ENCODE data around the gene INSM2. TPM values are rescaled to one million over a fixed set of nuclear protein-coding genes. Genes with fewer than 3 reads are reported as not detected.

The INSM2 gene
- total and polyA plus RNA-seq, 10 of the 15 experiments (the other 5 are each of a cell fraction or from before 2014, with no cell fraction given), result 0.06 TPM; not detected in 9

GRCh38 chr14:35534873-35535482 is 1.0 kb downstream of the INSM2 start (continued):
- no peak for TF ChIP-seq BCL11A (IDR thresholded peaks at IDR 0.05; ENCODE audit: low read depth, low read length)
- no peak for TF ChIP-seq SMARCA5 (IDR thresholded peaks at IDR 0.05)
- peak; percentile 32; the same call in 1 of the 2 replicates for TF ChIP-seq TCF12 (IDR thresholded peaks at IDR 0.05; ENCODE audit: low read depth, low read length)
- no peak for TF ChIP-seq BACH1 (IDR thresholded peaks at IDR 0.05; ENCODE audit: borderline replicate concordance)
- TF ChIP-seq JUNB (IDR thresholded peaks at IDR 0.05), result no peak
- TF ChIP-seq CEBPZ (IDR thresholded peaks at IDR 0.05; ENCODE audit: low read depth, low read length), result no peak
- TF ChIP-seq REST (IDR thresholded peaks at IDR 0.05; ENCODE audit: low read depth, low read length), result peak; percentile 100
- TF ChIP-seq MAX (IDR thresholded peaks at IDR 0.05; ENCODE audit: low read depth, low read length), result peak; percentile 69; the same call in 1 of the 2 replicates
- no peak for TF ChIP-seq PRDM15 (CRISPR knock-in tag; IDR thresholded peaks at IDR 0.05)
- TF ChIP-seq MTA3 (IDR thresholded peaks at IDR 0.05; ENCODE audit: borderline replicate concordance, low read length), result no peak
- no peak for TF ChIP-seq FOS (IDR thresholded peaks at IDR 0.05; ENCODE audit: borderline replicate concordance, extremely low read depth, insufficient read length)
- TF ChIP-seq ZNF384 (IDR thresholded peaks at IDR 0.05; ENCODE audit: borderline replicate concordance, low read depth, low read length), result no peak
- no peak for TF ChIP-seq NR2F1 (conservative IDR thresholded peaks at IDR 0.05)
- TF ChIP-seq RELA (IDR thresholded peaks at IDR 0.05; ENCODE audit: borderline replicate concordance, partially characterized antibody), result no peak
- TF ChIP-seq ZSCAN29 (IDR thresholded peaks at IDR 0.05), result no peak
- TF ChIP-seq ATF2 (IDR thresholded peaks at IDR 0.05; ENCODE audit: low read length), result no peak
- 0 out of 2 replicates have a peak, but pooled peaks have one; percentile 66 for TF ChIP-seq HDAC2 (IDR thresholded peaks at IDR 0.05)
- peak; percentile 67; the same call in 1 of the 2 replicates for TF ChIP-seq YY1 (IDR thresholded peaks at IDR 0.05; ENCODE audit: low read depth, low read length)
- TF ChIP-seq IKZF1 (conservative IDR thresholded peaks at IDR 0.05), result no peak; the same call in 1 of the 2 replicates

All from GM12878 (cell line).